DND-41 (cell line): ENCODE measurements around the gene ZNF134.

ENCODE experiments used
- ATAC-seq: fragments of 200-7000 bp; cut with Tn5 transposase; 3 replicates; pipeline ENCODE4 v1.9.1; 2021; ENCODE audit warnings: low read depth; ENCODE audit not compliant: insufficient read depth
- DNase-seq: peaks from one replicate; pipeline ENCODE4 v3.0.0-alpha.2; 2020
- H2AFZ ChIP-seq: 2 replicates; pipeline ENCODE4 v1.6.0; 2012; ENCODE audit warnings: low read depth, low read length
- H3K27ac ChIP-seq: 2 replicates; pipeline ENCODE4 v1.5.1; 2012; ENCODE audit warnings: low read length, inconsistent platforms
- H3K27me3 ChIP-seq: fragments of 200-600 bp; sonication (generic); 2 replicates; pipeline ENCODE4 v1.6.0; 2012; ENCODE audit warnings: low read length, mild to moderate bottlenecking, inconsistent platforms; ENCODE audit not compliant: insufficient read depth, poor library complexity
- H3K36me3 ChIP-seq: 2 replicates; pipeline ENCODE4 v1.5.1; 2012; ENCODE audit warnings: low read length, inconsistent platforms; ENCODE audit not compliant: insufficient read depth
- H3K4me1 ChIP-seq: 2 replicates; pipeline ENCODE4 v1.5.1; 2012; ENCODE audit warnings: mild to moderate bottlenecking, low read length; ENCODE audit not compliant: insufficient read depth
- H3K4me2 ChIP-seq: 2 replicates; pipeline ENCODE4 v1.6.0; 2012; ENCODE audit warnings: mild to moderate bottlenecking, moderate library complexity, low read length, inconsistent platforms; ENCODE audit not compliant: insufficient read depth
- H3K4me3 ChIP-seq, 2 experiments: fragments of 200-600 bp in 1 of 2; shearing (Covaris generic) in 1 of 2; 2 replicates each; pipeline ENCODE4 v1.5.1; 2012 to 2016; ENCODE audit warnings: inconsistent platforms in 2 of 2, low read length in 2 of 2, mild to moderate bottlenecking in 2 of 2, low read depth in 1 of 2, moderate library complexity in 1 of 2
- H3K79me2 ChIP-seq: 2 replicates; pipeline ENCODE4 v1.6.0; 2012; ENCODE audit warnings: low read length, inconsistent platforms; ENCODE audit not compliant: insufficient read depth
- H3K9ac ChIP-seq: 2 replicates; pipeline ENCODE4 v1.6.0; 2012; ENCODE audit warnings: low read depth, mild to moderate bottlenecking, inconsistent platforms, low read length, moderate library complexity
- H3K9me3 ChIP-seq: 2 replicates; pipeline ENCODE4 v1.5.1; 2012; ENCODE audit warnings: low read length, moderate library complexity, mild to moderate bottlenecking, inconsistent platforms; ENCODE audit not compliant: insufficient read depth, severe bottlenecking
- H4K20me1 ChIP-seq: 2 replicates; pipeline ENCODE4 v1.6.0; 2012; ENCODE audit warnings: low read length; ENCODE audit not compliant: insufficient read depth
- EZH2 ChIP-seq: IDR thresholded peaks from 3 replicates; pipeline ENCODE4 v1.6.1; 2012; ENCODE audit warnings: borderline replicate concordance, low read depth, mild to moderate bottlenecking, moderate library complexity, low read length, inconsistent platforms; ENCODE audit not compliant: severe bottlenecking
- TF ChIP-seq, protein P1 (sequence below): IDR thresholded peaks from 2 replicates; pipeline ENCODE4 v1.5.1; 2012; ENCODE audit warnings: borderline replicate concordance, low read length, moderate library complexity, mild to moderate bottlenecking; ENCODE audit not compliant: poor library complexity, severe bottlenecking; ENCODE audit errors: extremely low read depth

The ZNF134 gene

DNA sequence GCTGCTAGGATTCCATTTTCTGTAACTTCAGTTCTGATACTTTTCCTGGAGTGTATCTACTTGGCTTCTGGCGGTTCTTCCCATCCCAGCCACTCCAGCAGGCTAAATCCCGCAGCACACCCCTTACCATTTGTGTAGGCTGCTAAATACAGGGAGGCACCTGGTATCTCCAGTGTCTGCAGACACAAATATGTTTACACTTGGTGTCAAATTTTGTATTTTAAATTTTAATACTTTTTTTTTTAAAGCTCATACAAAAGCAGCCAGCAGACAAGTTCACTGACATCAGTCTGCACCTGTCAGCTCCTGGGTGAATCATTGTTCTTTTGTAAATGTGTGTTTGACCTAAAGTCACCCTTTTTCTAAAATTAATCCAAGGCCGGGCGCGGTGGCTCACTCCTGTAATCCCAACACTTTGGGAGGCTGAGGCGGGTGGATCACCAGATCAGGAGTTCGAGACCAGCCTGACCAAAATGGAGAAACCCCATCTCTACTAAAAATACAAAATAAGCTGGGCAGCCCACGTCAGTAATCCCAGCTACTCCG, 51.3 kb downstream of the ZNF134 start:
- no peak overlapping the region for H3K27ac ChIP-seq
- no peaks in the 10 kb centered on the region for H3K36me3 ChIP-seq
- no peaks in the 10 kb centered on the region for H3K4me1 ChIP-seq
- no peak overlapping the region for H3K9ac ChIP-seq
- ATAC-seq (no peak), DNase-seq (no peak)
- H3K27me3 ChIP-seq: no peaks in the 10 kb centered on the region
- H3K9me3 ChIP-seq: no peaks in the 10 kb centered on the region
- H4K20me1 ChIP-seq: no peaks in the 10 kb centered on the region
- TF ChIP-seq, protein P1, sequence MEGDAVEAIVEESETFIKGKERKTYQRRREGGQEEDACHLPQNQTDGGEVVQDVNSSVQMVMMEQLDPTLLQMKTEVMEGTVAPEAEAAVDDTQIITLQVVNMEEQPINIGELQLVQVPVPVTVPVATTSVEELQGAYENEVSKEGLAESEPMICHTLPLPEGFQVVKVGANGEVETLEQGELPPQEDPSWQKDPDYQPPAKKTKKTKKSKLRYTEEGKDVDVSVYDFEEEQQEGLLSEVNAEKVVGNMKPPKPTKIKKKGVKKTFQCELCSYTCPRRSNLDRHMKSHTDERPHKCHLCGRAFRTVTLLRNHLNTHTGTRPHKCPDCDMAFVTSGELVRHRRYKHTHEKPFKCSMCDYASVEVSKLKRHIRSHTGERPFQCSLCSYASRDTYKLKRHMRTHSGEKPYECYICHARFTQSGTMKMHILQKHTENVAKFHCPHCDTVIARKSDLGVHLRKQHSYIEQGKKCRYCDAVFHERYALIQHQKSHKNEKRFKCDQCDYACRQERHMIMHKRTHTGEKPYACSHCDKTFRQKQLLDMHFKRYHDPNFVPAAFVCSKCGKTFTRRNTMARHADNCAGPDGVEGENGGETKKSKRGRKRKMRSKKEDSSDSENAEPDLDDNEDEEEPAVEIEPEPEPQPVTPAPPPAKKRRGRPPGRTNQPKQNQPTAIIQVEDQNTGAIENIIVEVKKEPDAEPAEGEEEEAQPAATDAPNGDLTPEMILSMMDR: no peak
- no peak for TF ChIP-seq EZH2
- H3K4me2 ChIP-seq: no peak overlapping the region
- no peak overlapping the region for H3K4me3 ChIP-seq
- no peaks in the 10 kb centered on the region for H3K79me2 ChIP-seq
- no peak overlapping the region for H2AFZ ChIP-seq

DNA sequence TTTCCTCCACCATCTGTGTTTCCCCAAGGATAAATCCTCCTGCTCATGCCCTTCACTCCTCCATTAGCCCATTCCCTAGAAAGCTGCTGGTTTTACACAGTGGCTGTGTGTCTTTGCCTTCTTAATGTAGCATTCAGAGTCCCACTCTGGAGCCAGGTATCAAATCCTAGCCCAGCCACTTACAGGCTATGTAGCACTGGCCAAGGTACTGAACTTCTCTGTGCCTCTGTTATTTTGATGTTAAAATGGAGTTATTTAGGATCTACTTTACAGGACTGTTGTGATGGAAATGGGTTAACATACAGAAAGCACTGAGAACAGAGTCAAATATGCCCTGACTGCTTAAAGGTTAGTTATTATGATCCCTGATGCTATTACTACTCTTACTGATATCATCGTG, 53.2 kb downstream of the ZNF134 start:
- Histone ChIP-seq H3K9me3 (no peaks in the 10 kb centered on the region), H3K27ac (no peak overlapping the region), H3K27me3 (no peaks in the 10 kb centered on the region), H3K79me2 (no peaks in the 10 kb centered on the region), H2AFZ (no peak overlapping the region), H3K36me3 (no peaks in the 10 kb centered on the region), H3K4me2 (no peak overlapping the region), H3K9ac (no peak overlapping the region), H4K20me1 (no peaks in the 10 kb centered on the region), H3K4me3 (no peak overlapping the region), H3K4me1 (no peaks in the 10 kb centered on the region)
- no peak for TF ChIP-seq EZH2
- TF ChIP-seq, protein P1: no peak
- DNase-seq: no peak
- ATAC-seq: peak; percentile 52; the same call in 1 of the 3 replicates

DNA sequence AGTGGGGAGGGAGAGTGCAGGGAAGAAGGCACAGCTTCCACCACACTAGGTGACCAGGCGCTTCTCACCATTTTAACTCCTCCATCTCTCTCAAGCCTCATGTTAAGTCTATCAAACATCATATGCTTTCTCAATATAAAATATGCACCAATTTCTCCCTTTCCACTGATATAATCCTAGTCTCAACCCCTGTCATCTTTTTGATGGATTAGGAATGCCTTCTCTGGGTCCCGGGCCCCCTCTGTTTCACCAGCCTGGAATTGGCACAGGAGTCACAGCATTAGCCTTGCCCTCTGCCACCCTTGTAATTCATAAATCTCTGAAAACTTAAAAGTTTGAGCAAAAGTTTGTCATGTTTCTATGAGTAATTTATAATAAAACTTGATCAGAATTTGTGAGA, 54.6 kb downstream of the ZNF134 start, which contains the start of gene ZSCAN4:
Gene ZSCAN4 (plus strand): TSS at position 301 of the 400 bp plus-strand sequence. CDS start 7,211 bp downstream, outside the sequence.
- Histone ChIP-seq H2AFZ (no peak within 1 kb of the TSS), H3K79me2 (no peaks in the 10 kb centered on the region), H3K9me3 (no peaks in the 10 kb centered on the region), H3K27ac (no peak within 1 kb of the TSS), H3K36me3 (no peaks in the 10 kb centered on the region), H4K20me1 (no peaks in the 10 kb centered on the region), H3K4me3 (no peak within 1 kb of the TSS), H3K4me2 (no peak within 1 kb of the TSS), H3K9ac (no peak within 1 kb of the TSS), H3K27me3 (no peaks in the 10 kb centered on the region), H3K4me1 (no peaks in the 10 kb centered on the region)
- no peak for DNase-seq
- ATAC-seq: no peak
- TF ChIP-seq EZH2: no peak
- TF ChIP-seq, protein P1: no peak
